Muscle of back (tissue), 11 donors: ENCODE data around the gene LSAMP. TPM values are rescaled to one million over a fixed set of nuclear protein-coding genes. Genes with fewer than 3 reads are reported as not detected.

Experiments used
- DNase-seq, 3 donors: peaks; one replicate each; pipeline versions ENCODE4 v3.0.0 to v3.0.0-alpha.2; 2013
- polyA plus RNA-seq, 10 donors: library from polyadenylated mRNA; unstranded; fragments of 120-200 nt; gene quantifications; one replicate each; pipeline ENCODE4 v1.2.1, GENCODE V29; 2013; ENCODE audit not compliant: insufficient read length in 10 of 10

LSAMP gene
- polyA plus RNA-seq, 10 donors, result 6.6 to 18.1 (median 10.3) TPM

GRCh38 chr3:115912372-115912771, 532.9 kb downstream of the LSAMP start:
- DNase-seq, result no peak

DNA sequence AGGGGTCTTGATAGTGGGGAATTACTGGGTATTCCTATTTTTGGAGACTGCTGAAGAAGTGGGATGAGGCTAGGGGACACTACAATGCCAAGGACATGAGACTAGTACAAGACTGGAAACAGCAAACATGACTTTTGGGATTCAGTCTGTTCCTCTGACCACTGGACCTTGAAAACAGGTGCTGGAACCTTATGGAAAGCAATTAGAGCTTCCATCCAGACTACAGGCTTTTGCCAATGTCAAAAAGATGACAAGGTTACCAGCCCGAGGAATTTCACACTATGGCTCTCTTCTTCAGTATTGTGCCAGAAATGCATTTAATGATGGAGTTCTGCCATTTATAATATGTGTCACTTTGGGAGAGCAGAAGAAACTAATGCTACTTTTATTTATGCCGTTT, 539.4 kb downstream of the LSAMP start:
- DNase-seq, result no peak

DNA sequence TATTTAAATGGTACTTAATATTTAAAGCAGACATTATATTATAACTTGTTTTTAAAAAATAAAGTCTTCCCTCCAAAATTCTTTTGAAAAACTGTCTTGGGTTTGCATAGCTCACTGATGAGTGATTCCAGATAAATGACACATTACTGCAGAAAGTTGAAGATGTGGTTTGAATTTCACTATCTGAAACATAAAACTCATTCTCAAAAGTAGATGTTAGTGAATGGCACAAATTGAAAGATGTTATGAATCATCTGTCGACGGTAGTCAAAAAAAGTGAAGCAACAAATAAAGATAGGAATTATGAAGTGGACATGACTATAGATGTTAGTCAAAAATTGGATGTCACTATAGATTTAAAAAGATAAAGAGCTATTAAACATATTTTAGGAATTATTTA, 541.4 kb downstream of the LSAMP start:
- peak in 1 of 3 donors; percentile 18 for DNase-seq

DNA sequence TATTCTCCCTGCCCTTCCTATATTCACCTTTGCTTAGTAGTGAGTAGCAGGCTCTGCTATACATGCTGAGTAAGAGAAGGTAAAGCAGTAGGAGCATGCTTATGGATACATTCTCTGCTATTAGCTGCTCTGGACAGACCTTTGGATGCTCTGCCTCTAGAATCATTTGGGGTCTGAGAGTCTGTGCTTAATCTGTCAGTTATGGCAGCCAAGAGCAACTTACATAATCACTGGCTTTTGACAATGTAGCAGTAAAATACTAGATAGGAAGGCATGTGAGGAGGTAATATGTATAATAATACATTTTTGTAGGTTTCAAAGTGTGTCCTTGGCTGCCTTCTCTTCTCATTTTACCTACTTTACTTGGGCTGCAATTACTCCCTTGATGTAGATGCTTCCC, 544.3 kb downstream of the LSAMP start:
- DNase-seq, result no peak

GRCh38 chr3:115899535-115899934, 545.8 kb downstream of the LSAMP start:
- no peak for DNase-seq

GRCh38 chr3:115898656-115899410, 546.5 kb downstream of the LSAMP start:
- no peak for DNase-seq

- DNase-seq, result no peak
These were observed 554.2 kb downstream of the LSAMP start for GRCh38 chr3:115891006-115891636.

GRCh38 chr3:115890579-115890978, 554.7 kb downstream of the LSAMP start:
- DNase-seq, result no peak

DNA sequence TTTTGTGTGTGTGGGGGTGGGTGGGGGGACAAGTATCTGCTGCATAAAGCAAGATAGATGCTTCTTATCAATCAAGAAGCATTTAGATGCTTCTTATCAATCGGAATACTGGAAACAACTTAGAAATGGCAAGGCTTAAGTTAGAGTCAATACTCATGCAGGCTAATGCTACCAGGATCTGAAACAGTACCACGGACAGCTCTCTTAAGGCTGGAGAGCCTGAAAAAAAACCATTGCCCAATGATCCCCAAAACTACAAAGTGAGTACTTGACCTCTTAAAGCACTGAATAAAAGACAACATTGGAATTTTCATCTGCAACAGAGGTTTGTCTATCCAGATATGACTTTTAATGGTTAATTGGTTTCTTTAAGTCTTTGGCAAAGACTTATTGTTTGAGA, 559.7 kb downstream of the LSAMP start:
- DNase-seq, result peak in 1 of 3 donors; percentile 19

DNA sequence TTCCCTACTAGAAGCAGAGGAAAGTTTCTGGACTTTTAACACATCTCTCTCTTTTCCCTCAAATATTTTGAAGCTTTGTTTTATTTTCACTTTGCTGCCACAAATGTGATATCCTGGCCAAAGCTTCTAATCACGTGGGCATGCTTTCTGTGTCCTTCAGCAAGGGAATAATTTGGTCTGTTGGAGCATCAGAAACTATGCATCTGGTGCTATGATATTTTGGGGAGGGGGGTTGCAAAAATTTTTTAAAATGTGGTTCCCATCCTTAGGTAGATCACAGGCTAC, 567.7 kb downstream of the LSAMP start:
- no peak for DNase-seq

- DNase-seq, result no peak
These were observed 568.2 kb downstream of the LSAMP start for GRCh38 chr3:115876876-115877614.

- DNase-seq, result no peak
These were observed 569.8 kb downstream of the LSAMP start for GRCh38 chr3:115875460-115875859.

- no peak for DNase-seq
These were observed 573.6 kb downstream of the LSAMP start for GRCh38 chr3:115871735-115872134.

GRCh38 chr3:115864911-115865310, 580.4 kb downstream of the LSAMP start:
- no peak for DNase-seq

DNA sequence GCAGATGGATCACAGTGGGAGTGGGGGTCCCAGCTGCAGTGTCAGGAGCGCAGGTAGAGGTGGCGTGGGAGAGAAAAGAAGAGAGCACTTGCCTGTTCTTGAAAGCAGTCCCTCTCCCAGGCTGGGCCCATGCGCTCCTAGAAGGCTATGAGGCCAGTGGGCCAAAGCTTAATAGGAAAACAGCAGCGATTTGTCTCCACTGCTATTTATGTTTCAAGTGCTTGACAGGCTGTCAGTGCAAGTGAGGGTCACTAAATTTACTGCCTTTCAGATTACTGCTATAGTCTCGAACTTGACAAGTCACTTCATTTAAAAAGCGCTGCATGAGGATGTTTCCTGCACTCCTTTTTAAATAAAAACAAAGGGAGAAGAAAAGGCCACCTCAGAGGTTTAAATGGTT, 582.4 kb downstream of the LSAMP start:
- DNase-seq, result no peak

- DNase-seq, result no peak
These were observed 583.2 kb downstream of the LSAMP start for GRCh38 chr3:115862099-115862498.

DNA sequence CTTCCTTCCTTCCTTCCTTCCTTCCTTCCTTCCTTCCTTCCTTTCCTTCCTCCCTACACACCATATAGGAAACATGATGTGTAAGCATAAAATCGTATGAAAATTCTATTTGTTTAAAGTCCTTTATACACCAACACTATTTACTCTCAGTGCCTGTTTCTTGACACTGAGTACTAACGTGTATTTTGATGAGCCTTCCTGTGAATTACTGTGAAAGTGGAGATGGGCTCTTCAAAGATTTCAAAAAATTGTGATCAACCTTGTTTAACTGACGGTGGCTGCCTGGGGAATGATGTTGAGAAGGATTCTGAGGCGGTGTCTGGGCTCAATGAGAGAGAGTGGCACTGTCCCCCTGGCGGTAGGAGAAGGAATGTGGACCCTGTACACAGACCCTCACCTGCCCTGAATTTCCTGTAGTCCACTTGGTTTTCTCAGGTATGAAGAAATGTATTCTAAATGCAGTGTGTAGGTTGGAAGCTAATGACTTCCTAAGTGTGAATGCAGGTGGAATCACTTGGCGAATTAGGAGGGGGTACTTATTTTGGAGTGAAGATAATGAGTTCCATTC, 584.0 kb downstream of the LSAMP start:
- no peak for DNase-seq

DNA sequence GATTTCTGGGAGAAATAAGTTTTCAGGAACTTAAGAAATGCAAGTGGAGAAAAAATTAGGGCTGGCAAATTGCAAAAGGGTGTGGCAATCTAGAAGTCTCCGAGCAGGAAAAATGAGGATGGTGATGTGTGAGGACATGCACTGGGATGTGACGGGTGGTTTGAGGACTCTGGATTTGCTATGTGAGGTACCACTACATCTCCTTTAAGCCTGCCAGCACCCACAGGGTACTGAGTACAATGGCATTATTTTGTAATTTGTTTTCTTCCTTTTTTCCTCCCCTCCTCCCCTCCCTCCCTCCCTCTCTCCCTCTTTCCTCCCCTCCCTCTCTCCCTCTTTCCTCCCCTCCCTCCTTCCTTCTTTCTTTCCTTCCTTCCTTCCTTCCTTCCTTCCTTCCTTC, 584.5 kb downstream of the LSAMP start:
- DNase-seq, result no peak

- no peak for DNase-seq
These were observed 586.1 kb downstream of the LSAMP start for GRCh38 chr3:115859002-115859807.

GRCh38 chr3:115857518-115858136, 587.7 kb downstream of the LSAMP start:
- no peak for DNase-seq

DNA sequence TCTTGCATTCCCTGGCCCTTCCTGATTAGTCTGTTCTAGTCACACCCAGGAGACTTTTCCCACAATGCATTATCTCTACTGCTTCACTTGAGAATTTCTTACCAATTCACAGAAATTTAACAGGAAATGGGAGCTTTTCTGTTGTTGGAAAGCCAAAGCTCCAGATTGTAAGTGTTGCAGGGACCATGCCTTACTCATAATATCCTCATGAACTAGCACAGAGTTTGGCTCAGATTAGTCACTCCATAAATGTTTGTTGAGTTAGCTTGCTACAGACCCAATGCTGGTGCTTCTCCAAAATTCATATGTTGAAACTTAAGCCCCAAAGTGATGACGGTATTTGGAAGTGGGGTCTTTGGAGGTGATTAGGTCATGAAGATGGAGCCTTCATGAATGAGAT, 589.4 kb downstream of the LSAMP start:
- DNase-seq, result no peak

DNA sequence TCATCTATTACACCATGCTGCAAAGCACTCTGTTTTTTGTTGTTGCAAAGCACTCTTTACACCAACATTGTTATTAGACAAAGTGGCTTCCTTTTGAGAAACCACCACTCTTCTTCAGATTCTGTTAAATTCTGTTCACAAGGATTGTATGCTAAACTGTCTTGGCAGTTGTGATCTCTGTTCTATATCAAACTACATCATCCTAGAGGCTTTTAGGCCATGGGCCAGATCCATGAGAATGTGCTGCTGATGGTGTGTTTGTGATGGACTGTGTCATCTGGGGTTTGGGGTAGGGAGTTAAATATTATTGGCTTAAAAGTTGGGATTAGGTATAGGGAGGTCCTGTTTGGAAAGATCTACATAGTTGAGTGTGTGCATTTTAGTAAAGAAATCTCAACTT, 592.2 kb downstream of the LSAMP start:
- DNase-seq, result no peak
